ENCODE results near the gene RAD9B.

DNA sequence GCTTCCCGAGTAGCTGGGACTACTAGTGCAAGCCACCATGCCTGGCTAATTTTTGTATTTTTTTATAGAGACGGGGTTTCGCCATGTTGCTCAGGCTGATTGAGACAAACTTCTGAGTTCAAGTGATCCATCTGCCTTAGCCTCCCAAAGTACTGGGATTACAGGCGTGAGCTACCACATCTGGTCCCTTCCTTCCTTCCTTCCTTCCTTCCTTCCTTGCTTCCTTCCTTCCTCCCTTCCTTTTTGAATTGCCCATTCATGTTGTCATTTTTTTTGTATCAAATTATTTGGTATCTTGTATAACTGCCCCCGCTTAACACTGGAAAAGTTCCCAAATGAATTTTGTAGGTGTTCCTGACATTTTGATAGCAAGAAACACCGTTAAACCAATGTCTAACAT is 11.7 kb downstream of the RAD9B start:
- TF ChIP-seq, protein P1, sequence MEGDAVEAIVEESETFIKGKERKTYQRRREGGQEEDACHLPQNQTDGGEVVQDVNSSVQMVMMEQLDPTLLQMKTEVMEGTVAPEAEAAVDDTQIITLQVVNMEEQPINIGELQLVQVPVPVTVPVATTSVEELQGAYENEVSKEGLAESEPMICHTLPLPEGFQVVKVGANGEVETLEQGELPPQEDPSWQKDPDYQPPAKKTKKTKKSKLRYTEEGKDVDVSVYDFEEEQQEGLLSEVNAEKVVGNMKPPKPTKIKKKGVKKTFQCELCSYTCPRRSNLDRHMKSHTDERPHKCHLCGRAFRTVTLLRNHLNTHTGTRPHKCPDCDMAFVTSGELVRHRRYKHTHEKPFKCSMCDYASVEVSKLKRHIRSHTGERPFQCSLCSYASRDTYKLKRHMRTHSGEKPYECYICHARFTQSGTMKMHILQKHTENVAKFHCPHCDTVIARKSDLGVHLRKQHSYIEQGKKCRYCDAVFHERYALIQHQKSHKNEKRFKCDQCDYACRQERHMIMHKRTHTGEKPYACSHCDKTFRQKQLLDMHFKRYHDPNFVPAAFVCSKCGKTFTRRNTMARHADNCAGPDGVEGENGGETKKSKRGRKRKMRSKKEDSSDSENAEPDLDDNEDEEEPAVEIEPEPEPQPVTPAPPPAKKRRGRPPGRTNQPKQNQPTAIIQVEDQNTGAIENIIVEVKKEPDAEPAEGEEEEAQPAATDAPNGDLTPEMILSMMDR (conservative IDR thresholded peaks at IDR 0.05 in 1 of 2, IDR thresholded peaks at IDR 0.05 in 1 of 2; ENCODE audit: low read depth in 1 of 2, low read length in 2 of 2): no peak
- no peak for TF ChIP-seq EZH2 (IDR thresholded peaks at IDR 0.05; ENCODE audit: low read length, missing control alignments)
